Neutrophil (primary cell): Measurements from ENCODE around the gene VAV3.

Experiments
- H3K27ac ChIP-seq: fragments of 200-600 bp; sonication (generic); 2 replicates; pipeline ENCODE4 v1.5.1; 2016; ENCODE audit warnings: mild to moderate bottlenecking, moderate library complexity
- H3K27me3 ChIP-seq: fragments of 200-600 bp; sonication (generic); 2 replicates; pipeline ENCODE4 v1.6.0; 2016; ENCODE audit warnings: mild to moderate bottlenecking
- H3K36me3 ChIP-seq: fragments of 200-600 bp; sonication (generic); 2 replicates; pipeline ENCODE4 v1.5.1; 2017
- H3K4me1 ChIP-seq, 2 experiments: fragments of 200-600 bp in 1 of 2; sonication (generic) in 1 of 2; 1 replicate in 1 of 2; 2 replicates in 1 of 2; pipeline versions ENCODE4 v1.5.1 to v1.6.1; 2013 to 2016; ENCODE audit warnings: low read depth in 1 of 2, low read length in 1 of 2, mild to moderate bottlenecking in 1 of 2, moderate library complexity in 1 of 2; ENCODE audit not compliant: control insufficient read depth in 1 of 2, insufficient read depth in 1 of 2
- H3K4me3 ChIP-seq, 2 experiments: fragments of 200-600 bp in 1 of 2; sonication (generic) in 1 of 2; 1 replicate in 1 of 2; 2 replicates in 1 of 2; pipeline ENCODE4 v1.5.1; 2013 to 2016; ENCODE audit warnings: low read depth in 1 of 2, low read length in 1 of 2, mild to moderate bottlenecking in 1 of 2, moderate library complexity in 1 of 2
- H3K9me3 ChIP-seq: fragments of 200-600 bp; sonication (generic); 2 replicates; pipeline ENCODE4 v1.5.1; 2016
- TF ChIP-seq, protein P1 (sequence below): fragments of 200-600 bp; sonication (generic); IDR thresholded peaks from 2 replicates; pipeline ENCODE4 v1.5.1; 2016; ENCODE audit warnings: antibody characterized with exemption

The VAV3 gene

GRCh38 chr1:107633596-107633995, 331.4 kb downstream of the VAV3 start:
- TF ChIP-seq, protein P1, sequence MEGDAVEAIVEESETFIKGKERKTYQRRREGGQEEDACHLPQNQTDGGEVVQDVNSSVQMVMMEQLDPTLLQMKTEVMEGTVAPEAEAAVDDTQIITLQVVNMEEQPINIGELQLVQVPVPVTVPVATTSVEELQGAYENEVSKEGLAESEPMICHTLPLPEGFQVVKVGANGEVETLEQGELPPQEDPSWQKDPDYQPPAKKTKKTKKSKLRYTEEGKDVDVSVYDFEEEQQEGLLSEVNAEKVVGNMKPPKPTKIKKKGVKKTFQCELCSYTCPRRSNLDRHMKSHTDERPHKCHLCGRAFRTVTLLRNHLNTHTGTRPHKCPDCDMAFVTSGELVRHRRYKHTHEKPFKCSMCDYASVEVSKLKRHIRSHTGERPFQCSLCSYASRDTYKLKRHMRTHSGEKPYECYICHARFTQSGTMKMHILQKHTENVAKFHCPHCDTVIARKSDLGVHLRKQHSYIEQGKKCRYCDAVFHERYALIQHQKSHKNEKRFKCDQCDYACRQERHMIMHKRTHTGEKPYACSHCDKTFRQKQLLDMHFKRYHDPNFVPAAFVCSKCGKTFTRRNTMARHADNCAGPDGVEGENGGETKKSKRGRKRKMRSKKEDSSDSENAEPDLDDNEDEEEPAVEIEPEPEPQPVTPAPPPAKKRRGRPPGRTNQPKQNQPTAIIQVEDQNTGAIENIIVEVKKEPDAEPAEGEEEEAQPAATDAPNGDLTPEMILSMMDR, result no peak
- Histone ChIP-seq H3K4me3 (no peak overlapping the region), H3K9me3 (no peaks in the 10 kb centered on the region)

GRCh38 chr1:107626073-107626796, 338.7 kb downstream of the VAV3 start:
- Histone ChIP-seq H3K4me3 (no peak overlapping the region), H3K27ac (no peak overlapping the region), H3K9me3 (no peaks in the 10 kb centered on the region), H3K27me3 (no peaks in the 10 kb centered on the region), H3K4me1 (no peaks in the 10 kb centered on the region), H3K36me3 (peaks cover 5% of the 10 kb centered on the region)
- TF ChIP-seq, protein P1, result no peak

More at GRCh38 chr1:107633596-107633995, 331.4 kb downstream of the VAV3 start:
- Histone ChIP-seq H3K4me1 (no peaks in the 10 kb centered on the region), H3K27ac (no peak overlapping the region), H3K27me3 (no peaks in the 10 kb centered on the region), H3K36me3 (peaks cover 2% of the 10 kb centered on the region)

GRCh38 chr1:107625405-107626029, 339.5 kb downstream of the VAV3 start:
- Histone ChIP-seq H3K27me3 (no peaks in the 10 kb centered on the region), H3K27ac (no peak overlapping the region), H3K36me3 (peaks cover 6% of the 10 kb centered on the region), H3K4me1 (no peaks in the 10 kb centered on the region), H3K4me3 (no peak overlapping the region), H3K9me3 (no peaks in the 10 kb centered on the region)
- TF ChIP-seq, protein P1, result no peak

DNA sequence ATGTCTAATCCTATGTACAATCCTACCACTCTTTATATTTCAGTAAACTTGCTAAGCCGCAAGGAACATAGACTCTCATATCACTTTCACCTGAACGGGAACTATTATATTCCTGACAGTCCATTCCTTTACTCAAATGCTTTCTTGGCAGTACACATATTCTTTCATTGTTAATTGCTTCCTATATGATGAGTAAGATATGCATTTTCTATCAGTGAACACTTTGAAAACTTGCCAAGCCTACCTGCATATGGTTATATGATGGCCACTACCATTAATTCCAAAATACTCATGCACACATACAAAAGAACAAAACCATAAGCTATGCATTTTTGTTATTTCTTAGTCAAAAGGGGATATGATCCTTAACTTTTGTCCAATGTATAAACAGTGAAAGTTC, 341.5 kb downstream of the VAV3 start:
- no peaks in the 10 kb centered on the region for H3K4me1 ChIP-seq
- H3K27me3 ChIP-seq, result no peaks in the 10 kb centered on the region
- TF ChIP-seq, protein P1, result no peak
- peaks cover 6% of the 10 kb centered on the region for H3K36me3 ChIP-seq
- H3K27ac ChIP-seq, result no peak overlapping the region
- H3K4me3 ChIP-seq, result no peak overlapping the region
- H3K9me3 ChIP-seq, result no peaks in the 10 kb centered on the region

- H3K4me1 ChIP-seq, result no peaks in the 10 kb centered on the region
- H3K4me3 ChIP-seq, result no peak overlapping the region
- TF ChIP-seq, protein P1, result no peak
- H3K36me3 ChIP-seq, result peaks cover 6% of the 10 kb centered on the region
- no peaks in the 10 kb centered on the region for H3K9me3 ChIP-seq
- no peak overlapping the region for H3K27ac ChIP-seq
- no peaks in the 10 kb centered on the region for H3K27me3 ChIP-seq
Measured at GRCh38 chr1:107622966-107623365, 342.0 kb downstream of the VAV3 start.
